Epithelial cell of proximal tubule (primary cell): Measurements from ENCODE around the gene DBT. TPM values are rescaled to one million over a fixed set of nuclear protein-coding genes. Genes with fewer than 3 reads are reported as not detected.
A peak's percentile ranks its signal among the peaks of the same experiment; 100 is the strongest.
"Not testable (repeated sequence)": the region's sequence is repeated elsewhere in the genome, so short reads cannot be mapped to it uniquely, and the experiment has no call there.

Experiments used
- DNase-seq: peaks from one replicate; pipeline ENCODE4 v3.0.0-alpha.2; 2011; ENCODE audit warnings: low read depth
- H3K4me3 ChIP-seq: 2 replicates; pipeline ENCODE4 v1.5.1; 2011; ENCODE audit warnings: low read depth, mild to moderate bottlenecking, low read length
- CTCF ChIP-seq: conservative IDR thresholded peaks from 2 replicates; pipeline ENCODE4 v1.5.1; 2012; ENCODE audit warnings: low read depth, mild to moderate bottlenecking, low read length
- total RNA-seq: library from RNA; depleted of rRNA; stranded (reverse); fragments of >200 nt; gene quantifications from 2 replicates; pipeline ENCODE4 v1.2.3, GENCODE V29; 2015

Gene DBT
- total RNA-seq, 1 donor from 2014 or later, result 3.6 TPM

- peak within 1 kb of the TSS; percentile 88 for H3K4me3 ChIP-seq
- TF ChIP-seq CTCF, result no peak
- peak; percentile 53 for DNase-seq
Observed at GRCh38 chr1:100265931-100266740, 16.5 kb upstream of the DBT start, which contains the start of gene RTCA. RTCA (plus strand) TSS chr1:100266216; CDS start chr1:100266376, 160 bp downstream.

- DNase-seq, result peak; percentile 9
- H3K4me3 ChIP-seq, result peak overlapping the region; percentile 88
- TF ChIP-seq CTCF, result no peak
Observed at GRCh38 chr1:100265562-100265930, 15.9 kb upstream of the DBT start.

GRCh38 chr1:100264081-100264480, 14.4 kb upstream of the DBT start:
- DNase-seq, H3K4me3 ChIP-seq: not testable (repeated sequence)

- TF ChIP-seq CTCF, result no peak
- DNase-seq, result no peak
- no peak overlapping the region for H3K4me3 ChIP-seq
Observed at GRCh38 chr1:100261686-100262085, 12.1 kb upstream of the DBT start.

GRCh38 chr1:100258427-100258826, 8.8 kb upstream of the DBT start:
- not testable (repeated sequence) for H3K4me3 ChIP-seq, DNase-seq

GRCh38 chr1:100256273-100256672, 6.6 kb upstream of the DBT start:
- H3K4me3 ChIP-seq, DNase-seq: not testable (repeated sequence)

GRCh38 chr1:100253552-100253951, 3.9 kb upstream of the DBT start:
- DNase-seq, result no peak
- H3K4me3 ChIP-seq, result no peak overlapping the region
- no peak for TF ChIP-seq CTCF

GRCh38 chr1:100252901-100253300, 3.3 kb upstream of the DBT start:
- no peak overlapping the region for H3K4me3 ChIP-seq
- no peak for DNase-seq
- TF ChIP-seq CTCF, result no peak
